Measurements from ENCODE around the gene BAMBI.

DNA sequence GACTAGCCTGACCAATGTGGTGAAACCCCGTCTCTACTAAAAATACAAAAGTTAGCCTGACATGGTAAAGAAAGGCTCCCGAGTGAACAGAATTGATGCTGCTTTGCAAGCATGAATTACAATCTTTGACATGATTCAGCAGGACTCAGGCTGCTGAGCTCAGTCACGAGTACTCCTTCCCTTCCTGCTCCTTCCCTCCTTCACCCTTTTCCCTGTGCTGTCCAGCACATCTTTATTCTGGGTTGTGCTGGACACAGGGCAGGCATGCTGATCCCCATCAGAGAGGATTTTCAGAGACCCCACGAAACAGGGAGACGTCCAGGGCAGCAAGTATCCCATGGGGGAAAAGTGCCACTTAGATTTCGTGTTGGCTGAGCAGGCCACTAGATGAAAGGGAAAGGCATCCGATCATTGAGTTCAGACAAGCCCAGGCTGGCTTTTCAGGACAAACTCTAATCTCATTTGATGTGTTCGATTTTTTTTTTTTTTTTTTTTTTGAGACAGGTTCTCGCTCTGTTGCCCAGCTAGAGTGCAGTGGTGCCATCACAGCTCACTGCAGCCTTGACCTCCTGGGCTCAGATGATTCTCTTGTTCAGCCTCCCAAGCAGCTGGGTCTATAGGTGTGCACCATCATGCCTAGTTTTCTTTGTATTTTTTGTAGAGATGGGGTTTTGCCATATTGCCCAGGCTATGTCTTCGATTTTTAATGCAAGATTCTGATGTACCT, 36.5 kb downstream of the BAMBI start:
- TF ChIP-seq, protein P1, sequence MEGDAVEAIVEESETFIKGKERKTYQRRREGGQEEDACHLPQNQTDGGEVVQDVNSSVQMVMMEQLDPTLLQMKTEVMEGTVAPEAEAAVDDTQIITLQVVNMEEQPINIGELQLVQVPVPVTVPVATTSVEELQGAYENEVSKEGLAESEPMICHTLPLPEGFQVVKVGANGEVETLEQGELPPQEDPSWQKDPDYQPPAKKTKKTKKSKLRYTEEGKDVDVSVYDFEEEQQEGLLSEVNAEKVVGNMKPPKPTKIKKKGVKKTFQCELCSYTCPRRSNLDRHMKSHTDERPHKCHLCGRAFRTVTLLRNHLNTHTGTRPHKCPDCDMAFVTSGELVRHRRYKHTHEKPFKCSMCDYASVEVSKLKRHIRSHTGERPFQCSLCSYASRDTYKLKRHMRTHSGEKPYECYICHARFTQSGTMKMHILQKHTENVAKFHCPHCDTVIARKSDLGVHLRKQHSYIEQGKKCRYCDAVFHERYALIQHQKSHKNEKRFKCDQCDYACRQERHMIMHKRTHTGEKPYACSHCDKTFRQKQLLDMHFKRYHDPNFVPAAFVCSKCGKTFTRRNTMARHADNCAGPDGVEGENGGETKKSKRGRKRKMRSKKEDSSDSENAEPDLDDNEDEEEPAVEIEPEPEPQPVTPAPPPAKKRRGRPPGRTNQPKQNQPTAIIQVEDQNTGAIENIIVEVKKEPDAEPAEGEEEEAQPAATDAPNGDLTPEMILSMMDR (IDR thresholded peaks at IDR 0.05) = no peak
- TF ChIP-seq POLR2A (IDR thresholded peaks at IDR 0.05) (no peak), POLR2AphosphoS5 (IDR thresholded peaks at IDR 0.05) (no peak)
